Erythroblast (primary cell): ENCODE measurements around the gene POSTN.

ENCODE experiments used
- GATA1 ChIP-seq: IDR thresholded peaks from 2 replicates; pipeline ENCODE4 v1.6.1; 2011; ENCODE audit warnings: low read depth, mild to moderate bottlenecking, control low read depth, low read length, moderate library complexity
- POLR2A ChIP-seq: IDR thresholded peaks from 2 replicates; pipeline ENCODE4 v1.6.1; 2011; ENCODE audit warnings: mild to moderate bottlenecking, low read length

- TF ChIP-seq POLR2A (no peak), GATA1 (no peak)
These were observed 10.3 kb upstream of the POSTN start for GRCh38 chr13:37608750-37609339.
